Measurements from ENCODE around the gene FAM120A.
A peak's percentile ranks its signal among the peaks of the same experiment; 100 is the strongest.

FAM120A gene

DNA sequence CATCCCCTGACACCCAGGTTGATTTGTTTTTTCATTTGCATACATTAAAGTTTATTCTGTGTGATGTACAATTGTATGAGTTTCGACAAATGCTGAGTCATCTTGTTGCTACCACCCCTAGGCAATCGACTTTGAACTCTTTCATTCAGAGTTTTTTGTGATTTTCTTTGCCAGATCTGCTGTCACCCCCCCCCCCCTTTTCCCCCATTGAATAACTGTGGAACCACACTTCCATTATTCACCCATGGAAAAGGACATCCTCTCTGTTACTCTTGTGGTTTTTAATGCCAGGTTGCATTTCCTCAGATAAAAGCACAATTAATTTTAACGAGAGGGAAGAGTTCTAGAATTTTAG is 15.6 kb downstream of the FAM120A start:
- H3K27ac ChIP-seq: peak overlapping the region; percentile 36
- no peak for DNase-seq (ENCODE audit: low read depth, low spot score)

DNA sequence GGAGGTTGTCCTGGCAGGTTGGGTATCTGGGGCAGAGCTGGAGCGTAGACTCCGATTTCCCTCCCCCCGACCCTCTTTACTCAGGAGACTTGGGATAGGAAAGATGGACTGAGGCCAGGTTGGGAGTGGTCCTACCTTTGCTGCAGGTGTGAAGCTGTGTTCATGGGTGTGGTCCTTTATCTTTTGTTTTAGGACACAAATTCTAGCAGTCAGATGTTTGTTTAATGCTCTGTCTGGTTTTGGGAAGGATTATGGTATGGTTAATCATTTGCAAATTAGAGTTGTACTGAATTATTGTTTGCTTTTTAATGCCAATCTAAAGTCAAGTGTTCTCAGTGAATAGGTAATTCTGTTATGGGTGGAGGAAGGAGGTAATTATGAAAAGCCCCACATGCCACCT is 16.0 kb downstream of the FAM120A start:
- H3K27ac ChIP-seq: peak overlapping the region; percentile 36

DNA sequence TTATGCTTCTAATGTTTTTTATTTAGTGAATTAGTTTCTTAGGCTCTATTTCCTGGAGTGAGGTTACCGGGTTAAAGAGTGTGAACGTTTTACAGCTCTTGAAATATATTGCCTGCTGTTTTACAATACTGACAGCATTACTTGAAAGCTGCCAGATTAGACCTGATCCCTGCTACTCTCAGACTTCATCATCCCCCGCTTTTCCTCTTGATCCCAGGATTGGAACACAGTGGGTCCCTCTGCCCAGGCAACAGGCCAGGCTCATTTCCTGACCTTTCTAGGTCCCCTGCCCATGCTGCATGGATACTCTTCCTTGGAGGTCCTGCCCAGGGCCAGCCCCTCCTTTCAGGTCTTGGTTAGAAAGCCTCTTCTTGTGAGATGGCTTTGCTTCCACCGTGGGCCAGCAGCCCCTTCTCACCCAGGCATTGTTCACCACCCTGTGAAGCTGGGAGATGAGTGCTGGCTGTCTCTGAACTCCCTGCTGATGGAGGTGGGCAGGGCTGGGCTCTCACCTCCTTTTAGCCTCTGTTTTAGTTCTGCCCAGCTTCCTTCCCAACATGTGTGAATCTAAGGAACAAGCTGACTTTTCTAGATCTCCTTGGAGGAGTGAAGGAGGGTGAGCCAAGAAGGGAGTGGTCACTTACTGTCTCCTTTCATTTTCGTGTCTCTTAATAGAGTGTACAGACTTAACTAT is 17.4 kb downstream of the FAM120A start:
- H3K27ac ChIP-seq: no peak overlapping the region

More for the DNA sequence above, 16.0 kb downstream of the FAM120A start:
- DNase-seq (ENCODE audit: low read depth, low spot score): no peak

DNA sequence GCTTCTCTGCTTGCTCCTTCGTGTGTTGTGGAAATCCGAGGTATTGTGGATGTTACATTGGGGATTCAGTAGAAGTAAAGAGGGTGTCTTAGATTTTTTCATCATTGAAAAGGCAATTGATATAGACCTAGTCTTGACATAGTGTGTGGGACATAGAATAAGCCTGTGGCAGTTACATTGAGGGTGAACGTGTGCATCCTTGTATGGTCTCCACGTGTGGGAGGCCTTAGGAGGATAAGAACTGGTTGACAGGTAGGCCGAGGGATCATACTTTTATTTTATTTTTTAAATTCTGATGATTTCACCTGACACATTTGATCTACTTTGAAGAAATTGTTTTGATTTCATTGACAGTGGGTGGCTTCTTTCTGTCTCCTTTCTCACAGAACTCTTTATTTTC is 18.9 kb downstream of the FAM120A start:
- no peak overlapping the region for H3K27ac ChIP-seq
- DNase-seq (ENCODE audit: low read depth, low spot score): no peak

More for the DNA sequence above, 17.4 kb downstream of the FAM120A start:
- no peak for DNase-seq (ENCODE audit: low read depth, low spot score)

DNA sequence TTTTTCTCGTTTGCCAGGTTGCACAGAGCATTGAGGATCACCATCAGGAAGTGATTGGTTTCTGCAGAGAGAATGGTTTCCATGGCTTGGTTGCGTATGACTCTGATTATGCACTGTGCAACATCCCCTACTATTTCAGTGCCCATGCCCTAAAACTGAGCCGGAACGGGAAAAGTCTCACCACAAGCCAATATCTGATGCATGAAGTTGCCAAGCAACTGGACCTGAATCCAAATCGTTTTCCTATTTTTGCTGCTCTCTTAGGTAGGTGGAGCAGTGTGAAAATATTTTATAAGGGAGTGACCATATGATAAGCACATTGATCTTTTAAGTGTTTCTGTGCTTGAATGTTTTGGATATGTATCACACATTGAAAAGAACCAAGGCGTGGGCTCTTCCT is 19.6 kb downstream of the FAM120A start:
- no peak for DNase-seq (ENCODE audit: low read depth, low spot score)
- H3K27ac ChIP-seq: peak overlapping the region; percentile 10

DNA sequence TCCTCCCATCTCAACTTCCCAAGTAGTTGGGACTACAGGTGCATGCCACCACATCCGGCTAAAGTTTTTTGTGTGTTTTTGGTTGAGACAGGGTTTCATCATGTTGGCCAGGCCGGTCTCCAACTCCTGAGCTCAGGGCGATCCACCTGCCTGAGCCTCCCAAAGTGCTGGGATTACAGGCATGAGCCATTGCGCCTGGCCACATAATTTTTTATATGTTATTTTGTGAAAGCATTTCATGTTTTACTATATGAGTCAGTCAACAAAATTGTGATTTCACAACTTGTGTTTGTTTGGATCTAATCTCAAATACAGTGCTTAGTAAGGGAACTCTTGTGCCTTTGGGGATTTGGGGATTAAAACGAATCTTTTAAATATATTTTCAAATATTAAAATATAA is 21.9 kb downstream of the FAM120A start:
- no peak for DNase-seq (ENCODE audit: low read depth, low spot score)
- H3K27ac ChIP-seq: peak overlapping the region; percentile 47

DNA sequence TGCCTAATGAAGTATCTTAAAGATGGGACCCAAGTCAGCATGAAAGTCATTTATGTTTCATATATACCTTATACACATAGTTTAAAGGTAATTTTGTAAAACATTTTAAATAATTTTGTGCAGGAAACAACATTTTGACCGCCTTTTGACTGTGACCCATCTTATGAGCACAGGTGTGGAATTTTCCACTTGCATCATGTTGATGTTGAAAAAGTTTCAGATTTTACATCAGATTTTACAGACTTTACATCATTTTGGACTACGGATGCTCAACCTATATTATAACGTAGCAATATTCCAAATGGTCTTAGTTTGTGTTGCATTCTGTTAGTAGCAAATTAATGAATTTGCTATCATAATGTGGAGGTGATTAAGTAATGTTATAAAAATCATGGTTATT is 23.6 kb downstream of the FAM120A start:
- no peak for DNase-seq (ENCODE audit: low read depth, low spot score)
- H3K27ac ChIP-seq: no peak overlapping the region

DNA sequence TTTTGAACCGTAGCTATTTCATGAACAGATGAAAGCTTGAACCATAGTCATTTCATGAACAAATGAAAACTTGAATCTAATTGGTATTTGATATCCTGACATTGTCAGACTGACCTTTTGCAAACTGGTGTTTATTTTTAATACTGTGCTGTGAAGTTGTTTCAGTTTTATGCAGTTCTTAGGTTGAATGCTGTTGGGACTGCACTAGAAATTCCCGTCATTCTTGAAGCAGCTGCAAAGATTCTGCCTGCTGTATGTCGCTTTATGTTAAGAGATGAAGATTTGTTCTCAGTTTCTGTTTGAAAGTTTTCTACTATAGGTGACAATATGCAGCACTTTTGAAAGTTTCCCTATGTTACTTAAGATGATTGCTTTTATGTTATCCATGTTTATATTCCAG is 24.4 kb downstream of the FAM120A start:
- no peak overlapping the region for H3K27ac ChIP-seq
- no peak for DNase-seq (ENCODE audit: low read depth, low spot score)

DNA sequence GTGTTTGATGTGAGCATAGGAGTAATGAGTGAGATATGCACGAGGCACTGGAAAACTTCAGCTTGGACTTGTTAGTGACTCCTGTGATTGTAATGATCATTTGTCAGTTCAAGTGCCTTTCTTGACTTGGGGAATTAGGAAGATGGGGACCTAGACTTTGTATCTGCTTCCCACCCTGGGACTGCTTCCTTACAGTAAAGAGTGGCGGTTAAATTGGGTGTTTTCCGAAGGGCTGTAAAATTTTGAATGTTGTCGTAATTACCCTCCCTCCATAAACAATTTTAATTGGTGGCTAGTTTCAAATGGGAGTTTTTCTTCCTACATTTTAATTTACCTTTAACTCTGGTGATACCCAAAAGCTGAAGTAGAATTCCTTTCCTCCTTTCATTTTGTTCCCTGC is 25.4 kb downstream of the FAM120A start:
- no peak overlapping the region for H3K27ac ChIP-seq
- no peak for DNase-seq (ENCODE audit: low read depth, low spot score)

DNA sequence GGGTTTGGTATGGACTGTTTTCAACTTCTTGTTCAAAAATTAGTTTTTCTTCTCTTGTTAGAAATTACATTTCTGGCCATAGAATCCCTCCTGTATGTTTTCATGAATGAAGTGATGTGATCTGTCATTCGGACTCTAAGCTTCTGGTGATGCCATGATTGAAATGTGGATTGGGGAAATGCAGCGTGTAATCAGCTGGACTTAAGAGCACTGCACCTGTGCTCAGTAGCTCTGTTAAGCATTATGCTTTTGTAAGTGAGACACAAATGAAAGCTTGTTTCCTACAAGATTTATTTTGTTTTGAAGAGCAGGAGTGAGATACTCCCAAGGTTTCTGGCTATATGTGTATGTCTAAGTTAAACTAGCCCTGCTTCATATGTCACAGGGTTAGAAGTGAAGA is 25.9 kb downstream of the FAM120A start:
- H3K27ac ChIP-seq: no peak overlapping the region
- DNase-seq (ENCODE audit: low read depth, low spot score): no peak

DNA sequence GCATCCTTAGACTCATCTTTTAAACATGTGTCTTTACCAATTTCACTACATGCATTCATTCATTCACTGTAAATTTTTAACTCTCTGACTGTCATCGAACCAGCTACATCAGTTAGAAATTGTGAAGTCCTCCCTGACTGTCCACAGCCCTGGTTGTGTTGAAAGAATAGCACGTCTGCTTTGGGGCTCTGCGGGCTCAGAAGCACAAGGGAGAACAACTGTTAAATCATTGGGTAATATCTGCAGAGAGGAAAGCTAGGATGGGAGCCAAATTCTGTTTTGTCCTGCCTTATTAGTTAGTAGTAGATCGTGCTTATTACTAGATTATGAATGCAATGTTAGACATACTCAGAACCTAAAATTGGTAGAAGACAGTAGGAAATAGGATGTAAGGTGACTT is 28.2 kb downstream of the FAM120A start:
- H3K27ac ChIP-seq: no peak overlapping the region
- DNase-seq (ENCODE audit: low read depth, low spot score): no peak

DNA sequence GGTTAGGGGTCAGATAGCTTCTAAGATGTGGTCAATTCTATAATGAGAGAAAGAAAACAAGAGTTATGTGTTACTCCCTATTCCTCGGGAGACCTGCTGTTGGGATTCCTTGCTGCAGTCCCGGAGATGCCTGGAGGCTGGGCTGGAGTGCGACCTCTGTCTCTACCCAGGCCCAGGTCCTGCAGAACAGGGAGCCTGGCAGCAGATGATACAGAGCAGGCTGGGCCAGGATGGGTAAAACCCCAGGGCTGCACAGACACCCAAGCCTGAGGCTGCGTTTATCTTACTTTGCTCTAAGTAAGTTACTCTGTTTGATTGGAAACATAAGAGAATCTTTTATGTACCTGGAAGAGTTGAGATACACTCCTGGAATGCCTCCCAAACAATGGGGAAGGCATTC is 28.8 kb downstream of the FAM120A start:
- DNase-seq (ENCODE audit: low read depth, low spot score): no peak
- H3K27ac ChIP-seq: no peak overlapping the region

DNA sequence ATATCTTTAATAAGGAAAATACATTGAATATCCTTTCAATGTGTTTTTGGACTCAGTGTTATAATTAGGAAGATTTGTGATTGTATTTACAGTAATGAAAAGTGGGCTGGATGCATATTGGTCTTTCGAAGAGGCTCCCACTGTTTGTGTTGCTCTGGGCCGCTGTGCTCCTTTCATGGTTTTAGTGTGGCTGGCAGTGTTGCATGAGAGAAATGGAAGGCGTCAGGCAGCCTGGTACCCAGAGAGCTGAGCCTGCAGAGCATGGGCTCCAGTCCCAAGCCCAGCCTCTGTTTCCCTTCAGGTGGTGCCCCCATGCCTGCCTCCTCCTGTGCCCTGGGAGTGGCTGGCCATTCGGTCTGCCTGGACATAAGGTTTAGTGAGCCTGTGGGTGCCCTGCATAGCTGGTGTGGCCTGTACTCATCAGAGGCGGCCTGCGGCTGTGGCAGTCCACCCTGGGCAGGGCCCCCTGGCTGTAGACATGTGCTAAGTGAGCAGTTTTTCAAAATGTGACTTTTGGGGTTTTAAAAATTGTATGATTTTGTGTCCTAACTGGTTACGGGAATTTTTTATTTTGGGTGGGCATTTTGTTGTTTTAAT is 29.3 kb downstream of the FAM120A start:
- no peak overlapping the region for H3K27ac ChIP-seq
- no peak for DNase-seq (ENCODE audit: low read depth, low spot score)

DNA sequence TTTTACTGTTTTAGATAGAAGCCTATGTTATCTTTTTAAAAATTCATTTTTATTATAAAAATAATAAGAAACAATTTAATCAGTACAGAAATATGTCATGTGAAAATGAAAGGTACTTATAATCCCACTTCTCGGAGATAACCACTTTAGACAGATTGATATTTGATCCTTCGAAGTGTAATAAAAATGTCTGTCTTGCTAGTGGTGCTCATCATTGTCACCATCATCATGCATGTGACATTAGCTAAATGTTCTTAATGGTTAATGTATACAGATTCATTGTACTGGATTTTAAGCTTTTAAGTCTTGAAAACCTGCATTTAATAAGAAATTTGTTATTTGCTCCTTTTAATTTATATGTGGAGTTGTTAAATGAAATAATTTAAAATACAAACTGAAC is 32.0 kb downstream of the FAM120A start:
- H3K27ac ChIP-seq: no peak overlapping the region
- no peak for DNase-seq (ENCODE audit: low read depth, low spot score)

DNA sequence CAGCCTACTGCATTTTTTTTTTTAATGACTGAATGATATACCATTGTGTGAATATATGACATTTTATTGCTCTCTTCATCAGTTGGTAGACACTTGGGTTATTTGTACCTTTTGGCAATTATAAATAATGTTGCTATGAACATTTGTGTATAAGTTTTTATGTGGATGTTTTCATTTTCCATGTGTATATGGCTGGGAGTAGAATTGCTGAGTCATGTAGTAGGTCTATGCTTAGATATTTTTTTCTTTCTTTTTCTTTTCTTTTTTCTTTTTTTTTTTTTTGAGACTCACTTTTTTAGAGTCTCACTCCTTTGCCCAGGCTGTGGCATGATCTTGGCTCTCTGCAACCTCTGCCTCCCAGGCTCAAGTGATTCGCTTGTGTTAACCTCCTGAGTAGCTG is 34.8 kb downstream of the FAM120A start:
- H3K27ac ChIP-seq: no peak overlapping the region
- DNase-seq (ENCODE audit: low read depth, low spot score): no peak

DNA sequence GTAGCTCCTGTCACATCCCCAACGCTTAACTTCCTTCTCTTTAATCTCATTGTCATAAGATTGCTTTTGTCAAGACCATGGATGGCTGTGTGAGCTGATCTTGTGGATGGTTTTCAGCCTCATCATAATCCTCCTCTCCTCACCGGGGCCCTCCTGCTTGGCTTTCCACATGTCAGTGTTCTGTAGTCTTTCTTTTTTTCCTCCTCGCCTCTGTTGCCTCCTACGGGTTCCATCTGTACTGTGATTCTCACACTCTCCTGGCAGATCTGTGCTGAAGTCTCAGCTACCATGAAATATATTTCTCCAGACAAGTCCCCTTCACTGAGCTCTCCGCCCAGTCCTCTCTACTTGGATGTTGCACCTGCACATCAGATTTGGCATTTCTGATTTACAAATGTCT is 36.8 kb downstream of the FAM120A start:
- H3K27ac ChIP-seq: no peak overlapping the region
- no peak for DNase-seq (ENCODE audit: low read depth, low spot score)

DNA sequence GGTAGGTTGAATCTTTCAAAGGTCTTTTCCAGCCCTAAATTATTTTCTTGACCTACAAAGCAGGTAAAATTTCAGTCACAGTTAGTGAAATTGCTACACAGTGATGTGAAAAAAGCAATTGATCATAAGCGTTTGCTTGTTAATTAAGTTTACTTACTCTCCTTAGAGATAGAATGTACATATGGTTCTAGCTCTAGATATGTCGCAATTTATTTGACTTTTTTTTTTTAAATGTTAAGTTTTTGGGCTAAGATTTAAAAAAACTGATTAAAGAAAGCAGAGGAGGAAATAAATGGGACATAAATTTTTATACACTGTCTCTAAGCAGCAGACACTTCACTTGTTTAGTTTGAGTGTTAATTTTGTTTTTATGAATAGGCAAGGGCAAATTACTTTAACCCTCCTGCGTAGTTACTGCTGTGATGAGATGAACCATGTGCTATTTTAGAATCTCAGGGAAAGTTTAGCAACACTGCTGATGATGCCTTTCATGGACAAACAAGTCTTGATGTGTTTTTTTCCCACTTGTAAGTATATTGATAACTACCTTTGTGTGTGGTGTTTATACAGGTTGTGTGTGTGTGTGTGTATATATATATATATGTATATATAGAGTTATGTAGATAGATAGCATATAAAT is 40.2 kb downstream of the FAM120A start:
- no peak overlapping the region for H3K27ac ChIP-seq
- no peak for DNase-seq (ENCODE audit: low read depth, low spot score)

DNA sequence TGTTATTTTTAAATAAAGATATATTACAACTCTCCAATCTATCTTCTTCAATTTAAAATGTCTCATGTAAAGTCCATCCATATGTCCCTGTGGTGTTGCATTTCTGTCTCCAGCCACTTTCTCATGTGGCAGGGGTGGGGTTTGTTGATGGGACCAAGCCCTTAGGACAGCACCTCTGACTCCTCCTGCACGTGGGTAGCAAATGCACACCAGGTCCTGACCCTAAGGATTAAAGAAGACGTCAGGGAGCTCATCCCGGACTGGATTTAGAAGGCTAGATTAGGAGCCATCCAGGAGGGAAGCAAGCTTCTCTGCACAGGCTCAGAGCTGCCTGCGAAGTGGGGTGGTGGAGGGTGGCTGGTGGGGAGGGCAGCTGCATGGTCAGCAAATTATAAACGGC is 40.8 kb downstream of the FAM120A start:
- DNase-seq (ENCODE audit: low read depth, low spot score): no peak
- H3K27ac ChIP-seq: no peak overlapping the region

DNA sequence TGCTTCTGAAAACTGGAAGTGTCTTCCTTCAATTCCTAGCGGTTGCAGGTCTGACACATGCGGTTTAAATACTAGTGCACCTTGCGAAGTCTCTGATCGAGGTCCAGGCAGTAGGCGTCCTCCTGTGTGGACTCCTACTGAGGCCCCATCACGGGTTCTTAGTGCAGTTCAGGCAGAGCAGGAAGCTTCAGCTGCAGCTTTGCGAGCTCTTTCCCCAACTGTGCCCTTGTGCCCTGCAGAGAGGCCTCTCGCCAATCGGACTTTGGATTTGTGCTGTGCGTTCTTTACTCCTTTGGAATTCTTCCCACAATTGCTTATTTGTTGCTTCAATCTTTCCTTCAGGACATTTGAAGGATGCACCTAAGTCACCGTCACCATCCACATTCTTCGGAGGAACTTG is 42.5 kb downstream of the FAM120A start:
- H3K27ac ChIP-seq: no peak overlapping the region
- DNase-seq (ENCODE audit: low read depth, low spot score): no peak

DNA sequence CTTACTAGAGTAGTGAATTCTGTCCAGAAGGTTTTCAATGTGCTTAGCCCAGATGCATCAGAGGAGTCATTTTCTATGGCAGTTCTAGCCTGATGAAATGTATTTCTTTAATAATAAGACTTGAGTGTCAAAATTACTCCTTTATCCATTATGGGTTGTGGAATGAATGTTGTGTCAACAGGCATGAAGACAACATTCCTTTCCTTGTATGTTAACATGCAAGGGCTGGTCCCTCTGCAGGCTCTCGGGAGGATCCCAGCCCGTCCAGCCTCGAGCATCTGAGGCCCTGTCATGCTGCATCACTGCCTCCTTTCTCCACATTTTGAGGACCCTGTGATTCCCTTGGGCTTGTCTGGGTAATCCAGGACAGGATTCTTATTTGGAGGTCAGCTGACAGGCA is 44.8 kb downstream of the FAM120A start:
- DNase-seq (ENCODE audit: low read depth, low spot score): no peak
- H3K27ac ChIP-seq: no peak overlapping the region

DNA sequence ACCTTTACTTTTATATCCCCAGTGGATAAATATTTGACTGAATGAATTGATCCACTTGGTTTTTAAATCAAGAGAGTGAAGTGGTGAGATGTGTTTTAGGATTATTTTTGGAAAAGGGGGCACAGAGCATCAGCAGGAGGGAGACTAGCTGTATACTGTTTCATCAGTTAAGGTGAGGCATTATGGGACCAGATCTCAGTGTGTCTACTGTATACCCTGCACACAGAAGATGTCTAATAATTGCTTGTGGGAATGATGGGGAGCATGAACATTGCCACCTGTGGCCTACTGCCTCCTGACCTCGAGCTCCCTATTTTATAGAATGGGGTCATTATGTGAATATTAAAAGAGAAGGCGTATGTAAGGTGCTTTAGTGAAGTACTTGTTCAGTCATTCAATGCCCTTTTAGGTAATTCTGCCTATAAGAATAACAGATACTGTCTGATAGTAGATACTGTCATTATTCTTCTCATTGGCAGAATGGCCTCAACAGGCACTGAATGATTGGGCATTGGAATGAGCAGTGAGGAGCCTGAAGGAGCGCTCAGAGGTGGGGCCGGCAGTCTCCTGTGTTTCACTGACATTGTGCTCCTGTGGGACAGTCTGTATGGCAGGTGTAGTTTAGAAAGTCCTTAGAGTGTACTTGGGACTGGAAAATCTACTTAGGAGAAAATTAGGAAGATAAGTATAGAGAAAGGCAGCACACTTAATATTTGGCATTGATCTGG is 49.2 kb downstream of the FAM120A start:
- H3K27ac ChIP-seq: no peak overlapping the region
- no peak for DNase-seq (ENCODE audit: low read depth, low spot score)

Data from epithelial cell of prostate (primary cell).